IPS DF 19.7 (cell line): Measurements from ENCODE around the gene C1QB.
"Not testable (repeated sequence)": the region's sequence is repeated elsewhere in the genome, so short reads cannot be mapped to it uniquely, and the experiment has no call there.

ENCODE experiments used
- DNase-seq: peaks from one replicate; pipeline ENCODE4 v3.0.0-alpha.2; 2013; ENCODE audit warnings: low read depth, low spot score

The C1QB gene

DNA sequence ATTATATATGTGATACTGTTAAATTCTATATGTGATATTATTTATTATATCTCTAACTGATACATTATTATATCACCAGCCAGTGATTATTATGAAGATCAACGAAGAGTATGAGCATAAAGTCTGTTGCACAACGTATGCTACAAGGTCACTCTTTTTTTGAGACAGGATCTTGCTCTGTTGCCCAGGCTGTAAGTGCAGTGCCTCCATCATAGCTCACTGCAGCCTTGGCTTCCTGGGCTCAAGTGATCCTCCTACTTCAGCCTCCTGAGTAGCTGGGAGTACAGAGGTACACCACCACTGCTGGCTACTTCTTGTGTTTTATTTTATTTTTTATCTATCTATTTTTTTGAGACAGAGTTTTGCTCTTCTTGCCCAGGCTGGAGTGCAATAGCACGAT, 43.6 kb downstream of the C1QB start:
- no peak for DNase-seq

DNA sequence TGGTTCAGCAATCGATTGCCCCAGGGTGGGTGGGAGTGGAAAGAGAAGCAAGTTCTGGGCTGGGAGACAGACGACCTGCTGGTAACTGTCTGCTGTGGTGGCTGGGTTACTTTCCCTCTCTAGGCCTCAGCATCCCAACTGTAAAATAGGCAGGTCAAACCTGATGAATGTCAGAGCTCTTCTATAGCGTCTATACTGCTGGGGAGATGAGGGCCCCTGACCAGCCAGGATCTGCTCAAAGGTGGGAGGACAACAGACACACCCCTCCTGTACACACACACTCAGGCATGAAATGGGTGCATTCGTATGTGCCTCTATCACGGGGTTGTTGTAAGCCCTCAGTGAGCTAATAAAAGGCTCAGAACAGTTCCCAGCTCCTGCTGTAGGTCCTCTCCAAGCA, 44.9 kb downstream of the C1QB start:
- no peak for DNase-seq

DNA sequence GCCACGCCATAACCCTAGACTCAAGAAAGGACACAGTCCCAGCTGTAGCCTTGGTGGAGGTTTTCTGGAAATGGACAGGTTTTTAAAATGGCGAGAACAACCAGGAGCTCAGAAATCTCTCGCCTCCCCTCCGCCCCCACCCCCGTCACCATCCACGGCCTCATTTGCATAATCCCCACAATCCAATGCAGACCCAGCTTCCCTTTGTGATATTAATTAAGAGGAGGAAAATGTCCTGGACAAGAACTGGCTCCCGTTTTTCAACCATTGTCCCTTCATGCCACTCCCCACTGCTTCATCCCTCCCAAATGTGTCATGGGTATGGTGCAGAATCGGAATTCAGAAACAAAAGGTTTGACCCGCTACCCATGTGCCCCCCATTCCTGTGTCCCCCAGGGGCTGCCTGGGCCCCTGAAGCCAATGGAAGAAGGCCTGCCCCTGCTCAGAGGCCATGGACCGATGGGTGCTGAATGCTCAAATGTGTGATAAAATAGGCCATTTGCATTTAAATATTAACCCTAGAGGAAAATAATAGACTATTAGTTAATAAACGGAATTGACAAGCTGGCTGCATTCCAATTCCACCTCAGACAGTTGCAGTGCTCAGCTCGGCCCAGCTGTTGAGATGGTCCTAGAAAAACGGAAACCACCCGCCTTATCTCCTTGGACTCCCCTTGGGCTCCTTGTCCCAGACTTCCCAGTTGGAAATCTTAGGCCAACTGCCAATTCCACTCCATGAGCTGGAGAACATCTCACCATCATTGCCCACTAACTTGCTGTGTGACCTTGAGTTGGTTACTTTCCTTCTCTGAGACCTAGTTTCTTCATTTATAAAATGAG, 46.9 kb downstream of the C1QB start:
- no peak for DNase-seq

DNA sequence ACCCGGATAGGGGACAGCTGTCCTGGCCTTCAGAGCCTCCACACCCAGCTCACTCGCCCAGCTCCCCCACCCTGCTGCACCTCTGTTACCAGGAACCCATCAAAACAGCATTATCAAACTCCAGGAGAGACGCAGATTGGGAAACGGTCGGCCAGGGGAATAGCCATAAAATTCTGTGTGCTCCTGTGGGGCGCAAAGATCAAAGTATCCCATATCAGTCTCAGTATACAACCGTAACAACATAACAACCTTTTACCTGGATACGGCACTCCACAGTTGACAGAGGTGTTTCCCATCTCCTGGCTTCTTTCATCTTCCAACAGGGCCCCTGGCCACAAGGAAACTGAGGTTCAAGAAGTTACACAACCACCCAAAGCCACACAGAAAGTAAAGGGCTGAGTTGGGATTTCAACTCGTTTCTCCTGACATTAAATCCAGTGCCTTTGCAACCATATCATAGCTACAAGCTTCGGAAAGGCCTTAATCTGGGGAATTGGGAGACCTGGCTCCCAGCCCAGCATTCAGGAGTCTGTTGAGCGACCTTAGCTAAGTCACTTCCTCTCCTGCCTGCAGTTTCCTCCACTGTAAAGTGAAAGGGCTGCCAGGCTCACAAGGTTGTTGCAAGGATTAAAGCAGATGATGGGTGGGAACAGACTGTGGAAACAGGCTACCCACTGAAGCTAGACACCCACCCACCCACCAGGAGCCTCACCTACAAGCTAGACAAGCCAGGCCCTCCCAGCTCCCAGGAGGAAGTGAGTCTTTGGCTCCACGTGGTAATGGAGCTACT, 49.5 kb downstream of the C1QB start:
- DNase-seq: no peak

DNA sequence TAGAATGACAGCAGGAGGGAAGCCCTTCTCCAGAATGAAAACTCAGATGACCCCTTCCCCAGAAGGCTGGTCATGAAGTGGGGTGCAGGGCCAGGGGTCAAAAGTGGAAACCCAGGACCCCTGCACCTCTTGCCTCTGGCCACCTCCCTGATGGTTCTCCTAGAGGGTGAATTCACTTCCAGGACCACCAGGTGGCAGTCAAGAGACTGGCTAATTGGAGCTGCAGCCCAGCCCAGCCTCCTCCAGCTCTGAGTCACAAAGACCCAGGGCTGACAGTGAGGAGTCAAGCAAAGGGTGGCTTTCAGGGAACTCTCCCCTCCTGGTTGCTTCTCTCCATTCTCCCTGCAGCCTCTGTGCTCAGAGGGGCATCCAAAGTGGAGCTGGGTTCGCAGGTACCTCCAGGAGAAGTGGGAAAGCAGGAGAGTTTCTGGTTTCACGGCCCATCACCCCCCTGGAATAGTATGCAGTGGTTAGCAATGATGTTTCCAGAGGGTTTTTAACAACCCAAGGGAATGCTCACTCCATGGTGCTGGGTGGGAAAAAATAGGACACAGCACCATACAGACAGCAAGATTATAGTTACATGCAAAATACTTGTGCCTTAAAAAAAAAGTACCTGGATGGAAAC, 51.5 kb downstream of the C1QB start:
- peak; percentile 40 for DNase-seq

DNA sequence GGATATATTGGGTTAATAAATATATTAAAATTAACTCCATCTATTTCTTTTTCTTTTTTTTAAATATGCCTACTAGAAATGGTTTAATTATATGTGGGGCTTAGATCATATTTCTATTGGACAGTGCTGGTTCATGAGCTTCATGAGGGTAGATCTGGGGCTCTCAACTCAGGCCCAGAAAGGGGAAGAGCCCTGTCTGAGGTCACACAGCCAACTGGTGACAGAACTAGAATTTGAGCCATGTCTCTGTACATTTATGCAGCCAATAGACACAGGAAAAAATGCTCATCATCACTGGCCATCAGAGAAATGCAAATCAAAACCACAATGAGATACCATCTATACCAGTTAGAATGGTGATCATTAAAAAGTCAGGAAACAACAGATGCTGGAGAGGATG, 52.5 kb downstream of the C1QB start:
- DNase-seq: no peak

DNA sequence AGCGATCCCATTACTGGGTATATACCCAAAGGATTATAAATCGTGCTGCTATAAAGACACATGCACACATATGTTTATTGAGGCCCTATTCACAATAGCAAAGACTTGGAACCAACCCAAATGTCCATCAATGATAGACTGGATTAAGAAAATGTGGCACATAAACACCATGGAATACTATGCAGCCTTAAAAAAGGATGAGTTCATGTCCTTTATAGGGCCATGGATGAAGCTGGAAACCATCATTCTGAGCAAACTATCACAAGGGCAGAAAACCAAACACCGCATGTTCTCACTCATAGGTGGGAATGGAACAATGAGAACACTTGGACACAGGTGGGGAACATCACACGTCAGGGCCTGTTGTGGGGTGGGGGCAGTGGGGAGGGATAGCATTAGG, 53.1 kb downstream of the C1QB start:
- not testable (repeated sequence) for DNase-seq

DNA sequence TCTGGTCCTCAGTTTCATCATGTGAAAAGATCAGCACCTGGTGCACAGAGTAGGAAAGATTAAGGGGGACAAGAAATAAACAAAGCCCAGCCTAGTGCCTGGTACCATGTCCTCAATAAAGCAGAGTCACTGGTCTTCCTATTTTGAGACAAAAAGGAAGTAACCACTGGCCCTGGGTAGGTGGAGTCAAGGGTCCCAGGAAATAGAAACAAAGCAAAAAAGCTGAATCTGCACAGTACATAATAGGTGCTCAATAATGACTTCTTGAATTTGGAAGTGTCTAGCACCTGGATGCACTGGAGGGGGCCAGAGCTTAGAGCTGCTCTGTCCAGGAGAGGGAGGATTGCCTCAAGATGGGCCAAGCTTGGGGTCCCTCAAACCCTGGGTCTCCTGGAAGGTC, 55.7 kb downstream of the C1QB start:
- no peak for DNase-seq

DNA sequence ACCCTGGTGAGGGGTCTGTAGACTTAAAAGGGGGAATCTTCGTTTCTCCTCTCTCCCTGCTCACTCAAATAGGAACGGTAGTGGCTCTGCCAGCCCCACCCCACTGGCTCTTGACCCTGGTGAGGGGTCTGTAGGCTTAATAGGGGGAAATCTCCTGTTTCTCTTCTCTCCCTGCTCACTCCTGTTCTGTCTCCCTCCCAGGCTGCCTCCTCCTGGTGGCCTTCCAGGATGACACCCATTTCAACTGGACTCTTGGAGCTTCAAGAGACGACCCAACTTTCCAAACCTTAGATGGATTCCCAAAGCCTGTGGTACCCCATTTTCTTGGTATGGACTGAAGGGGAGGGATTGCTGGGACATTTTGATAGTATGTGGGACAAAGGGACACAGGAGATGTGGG, 56.2 kb downstream of the C1QB start:
- no peak for DNase-seq

DNA sequence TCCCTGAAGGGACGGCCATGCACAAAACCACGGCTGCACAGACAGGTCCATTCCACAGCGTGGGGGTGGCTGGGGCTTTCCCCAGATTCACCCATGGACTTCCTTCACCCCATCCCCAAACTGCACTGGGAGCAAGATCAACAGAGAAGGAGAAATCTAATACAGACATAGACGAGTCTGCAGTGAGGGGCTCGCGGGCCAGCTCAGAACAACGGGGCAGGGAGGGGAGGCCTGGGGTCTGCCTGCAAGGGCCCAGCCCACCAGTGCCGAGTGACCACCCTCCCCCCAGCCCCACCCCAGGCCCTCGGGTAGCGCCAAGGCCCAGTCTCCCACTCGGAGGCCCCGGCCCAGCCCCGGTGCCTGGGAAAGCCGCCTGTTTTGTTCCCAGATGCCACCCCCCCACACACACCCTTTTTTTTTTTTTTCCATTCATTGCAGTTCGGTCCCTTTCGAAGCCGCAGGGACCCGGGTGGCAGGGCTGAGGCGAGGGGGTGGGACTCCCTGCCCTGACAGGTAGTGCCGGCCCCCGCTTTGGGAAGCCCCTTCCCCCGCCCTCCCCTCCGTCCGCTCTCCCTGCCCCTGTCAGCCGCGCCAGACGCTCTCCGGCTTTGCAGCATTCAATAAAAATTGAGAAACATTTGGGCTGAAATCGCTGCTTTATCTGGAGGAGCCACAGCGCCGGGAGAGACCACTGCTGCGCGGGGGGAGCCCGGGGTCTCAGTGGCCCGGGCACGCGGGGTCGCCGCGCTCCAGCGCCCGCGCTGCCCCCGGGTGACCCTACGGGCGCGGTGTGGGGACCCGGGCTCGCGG, 57.1 kb downstream of the C1QB start:
- DNase-seq: no peak

DNA sequence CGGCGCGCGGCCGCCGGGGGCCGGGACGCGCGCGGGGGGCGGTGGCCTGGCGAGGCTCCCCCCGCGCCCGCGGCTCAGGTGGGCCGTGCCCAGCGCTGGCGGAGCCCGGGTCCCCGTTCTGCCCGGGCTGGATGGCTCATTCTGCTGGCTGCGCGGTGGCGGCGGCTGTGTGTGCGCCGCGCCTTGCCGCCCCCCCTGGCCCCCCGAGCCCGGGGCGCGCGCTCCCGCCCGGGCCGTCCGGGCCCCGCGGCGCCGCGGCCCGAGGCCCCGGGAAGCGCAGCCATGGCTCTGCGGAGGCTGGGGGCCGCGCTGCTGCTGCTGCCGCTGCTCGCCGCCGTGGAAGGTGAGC, 57.6 kb downstream of the C1QB start, which contains the start of gene EPHB2:
Gene EPHB2 (plus strand): TSS at position 139 of the 349 bp plus-strand sequence. CDS start 144 bp downstream, at position 283.
- DNase-seq: no peak

DNA sequence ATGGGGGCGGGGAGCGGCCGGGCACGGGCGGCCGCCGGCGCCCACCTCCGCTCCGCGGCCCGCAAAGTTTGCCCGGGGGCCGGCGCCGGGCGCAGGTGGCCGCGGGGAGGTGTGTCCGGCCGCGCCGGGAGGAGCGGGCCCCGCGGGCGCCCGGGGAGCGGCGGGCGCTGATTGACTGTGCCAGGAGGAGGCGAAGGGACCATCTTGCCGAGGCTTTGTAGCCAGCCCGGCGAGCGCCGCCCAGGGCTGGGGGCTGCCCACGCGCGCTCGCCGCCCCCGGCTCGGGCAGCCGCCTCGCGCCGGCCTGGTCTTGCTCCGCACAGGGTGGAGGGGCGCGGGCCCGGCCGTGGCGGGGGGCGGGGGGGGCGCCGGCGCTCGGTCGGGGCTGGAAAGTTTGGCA, 58.0 kb downstream of the C1QB start:
- no peak for DNase-seq
